H9 (cell line): Measurements from ENCODE around the gene CDK14. TPM values are rescaled to one million over a fixed set of nuclear protein-coding genes. Genes with fewer than 3 reads are reported as not detected.
"Not testable (repeated sequence)": the region's sequence is repeated elsewhere in the genome, so short reads cannot be mapped to it uniquely, and the experiment has no call there.

Source experiments
- DNase-seq: peaks from one replicate; pipeline ENCODE4 v3.0.0-alpha.2; 2017
- H2AFZ ChIP-seq: one replicate; pipeline ENCODE4 v1.6.1; 2013; ENCODE audit warnings: mild to moderate bottlenecking, low read length, control low read depth, moderate library complexity
- H2AK5ac ChIP-seq: 2 replicates; pipeline ENCODE4 v1.6.1; 2013; ENCODE audit warnings: low read length, control low read depth, mixed read lengths; ENCODE audit not compliant: insufficient read length
- H2BK120ac ChIP-seq: one replicate; pipeline ENCODE4 v1.6.1; 2013; ENCODE audit warnings: low read depth, mild to moderate bottlenecking, low read length, control low read depth, inconsistent platforms; ENCODE audit not compliant: poor library complexity, severe bottlenecking
- H2BK12ac ChIP-seq: 2 replicates; pipeline ENCODE4 v1.6.1; 2013; ENCODE audit warnings: low read length, control low read depth, mixed read lengths, low read depth; ENCODE audit not compliant: insufficient read length
- H2BK15ac ChIP-seq: 2 replicates; pipeline ENCODE4 v1.6.1; 2013; ENCODE audit warnings: low read depth, low read length, control low read depth
- H2BK20ac ChIP-seq: one replicate; pipeline ENCODE4 v1.6.1; 2013; ENCODE audit warnings: low read depth, mild to moderate bottlenecking, low read length, control low read depth, inconsistent platforms; ENCODE audit not compliant: poor library complexity, severe bottlenecking
- H2BK5ac ChIP-seq: 2 replicates; pipeline ENCODE4 v1.6.1; 2013; ENCODE audit warnings: low read length, control low read depth, mixed read lengths; ENCODE audit not compliant: insufficient read length
- H3K14ac ChIP-seq: 2 replicates; pipeline ENCODE4 v1.6.1; 2013; ENCODE audit warnings: low read length, control low read depth; ENCODE audit not compliant: insufficient read depth
- H3K18ac ChIP-seq: 2 replicates; pipeline ENCODE4 v1.6.1; 2013; ENCODE audit warnings: low read depth, mild to moderate bottlenecking, mixed read lengths, low read length, control low read depth; ENCODE audit not compliant: insufficient read length
- H3K23ac ChIP-seq: 2 replicates; pipeline ENCODE4 v1.6.1; 2013; ENCODE audit warnings: low read length, control low read depth, mixed read lengths, low read depth; ENCODE audit not compliant: insufficient read length
- H3K23me2 ChIP-seq: 2 replicates; pipeline ENCODE4 v1.6.1; 2013; ENCODE audit warnings: low read depth, mild to moderate bottlenecking, mixed read lengths, low read length, control low read depth; ENCODE audit not compliant: insufficient read length, poor library complexity, severe bottlenecking
- H3K27ac ChIP-seq: 2 replicates; pipeline ENCODE4 v1.5.1; 2013; ENCODE audit warnings: low read length, control low read depth, mixed read lengths, low read depth; ENCODE audit not compliant: insufficient read length
- H3K27me3 ChIP-seq: 2 replicates; pipeline ENCODE4 v1.6.1; 2013; ENCODE audit warnings: low read length, control low read depth, inconsistent platforms; ENCODE audit not compliant: insufficient read depth
- H3K4ac ChIP-seq: 2 replicates; pipeline ENCODE4 v1.6.1; 2013; ENCODE audit warnings: low read depth, mild to moderate bottlenecking, control low read depth, inconsistent platforms, low read length, moderate library complexity
- H3K4me1 ChIP-seq: 2 replicates; pipeline ENCODE4 v1.6.1; 2013; ENCODE audit warnings: low read length, control low read depth, inconsistent platforms; ENCODE audit not compliant: insufficient read depth
- H3K4me2 ChIP-seq: 2 replicates; pipeline ENCODE4 v1.6.1; 2013; ENCODE audit warnings: low read length, control low read depth, mixed read lengths; ENCODE audit not compliant: insufficient read length, insufficient read depth
- H3K56ac ChIP-seq: 2 replicates; pipeline ENCODE4 v1.6.1; 2013; ENCODE audit warnings: low read depth, mild to moderate bottlenecking, mixed read lengths, low read length, control low read depth; ENCODE audit not compliant: insufficient read length
- H3K79me1 ChIP-seq: 2 replicates; pipeline ENCODE4 v1.6.1; 2013; ENCODE audit warnings: low read depth, mild to moderate bottlenecking, moderate library complexity, low read length, control low read depth, inconsistent platforms; ENCODE audit not compliant: insufficient read depth, poor library complexity, severe bottlenecking
- H3K79me2 ChIP-seq: 2 replicates; pipeline ENCODE4 v1.6.1; 2013; ENCODE audit warnings: low read length, control low read depth, inconsistent platforms; ENCODE audit not compliant: insufficient read depth
- H3K9ac ChIP-seq: 2 replicates; pipeline ENCODE4 v1.6.1; 2013; ENCODE audit warnings: low read length, control low read depth, mixed read lengths; ENCODE audit not compliant: insufficient read length; ENCODE audit errors: extremely low read depth
- H3K9me3 ChIP-seq: one replicate; pipeline ENCODE4 v1.6.1; 2013; ENCODE audit warnings: low read depth, low read length, inconsistent platforms; ENCODE audit not compliant: control insufficient read depth
- H3T11ph ChIP-seq: one replicate; pipeline ENCODE4 v1.6.1; 2013; ENCODE audit warnings: mild to moderate bottlenecking, low read length, control low read depth, inconsistent platforms
- H4K20me1 ChIP-seq: one replicate; pipeline ENCODE4 v1.6.1; 2013; ENCODE audit not compliant: control insufficient read depth, insufficient read length, insufficient read depth
- H4K5ac ChIP-seq: 2 replicates; pipeline ENCODE4 v1.6.1; 2013; ENCODE audit warnings: low read depth, mild to moderate bottlenecking, mixed read lengths, low read length, control low read depth; ENCODE audit not compliant: insufficient read length
- H4K8ac ChIP-seq: replicated peaks from 2 replicates; pipeline ENCODE4 v1.6.1; 2013; ENCODE audit warnings: low read length, control low read depth, mixed read lengths, low read depth; ENCODE audit not compliant: insufficient read length
- H4K91ac ChIP-seq: 2 replicates; pipeline ENCODE4 v1.6.1; 2013; ENCODE audit warnings: low read depth, mild to moderate bottlenecking, moderate library complexity, mixed read lengths, low read length, control low read depth; ENCODE audit not compliant: insufficient read length
- H3K27ac Mint-ChIP-seq, 3 experiments: 2 replicates in 2 of 3; 3 replicates in 1 of 3; pipeline ENCODE4 v1.8.0; 2020 to 2021; ENCODE audit warnings: mixed read lengths in 3 of 3, mild to moderate bottlenecking in 1 of 3, moderate library complexity in 1 of 3
- H3K27me3 Mint-ChIP-seq: 2 replicates; pipeline ENCODE4 v1.8.0; 2021; ENCODE audit warnings: low read depth, mild to moderate bottlenecking, moderate library complexity, mixed read lengths
- H3K36me3 Mint-ChIP-seq, 3 experiments: 2 replicates in 2 of 3; 3 replicates in 1 of 3; pipeline ENCODE4 v1.8.0; 2020 to 2021; ENCODE audit warnings: low read depth in 3 of 3, mixed read lengths in 3 of 3; ENCODE audit not compliant: insufficient read depth in 1 of 3
- H3K4me1 Mint-ChIP-seq, 2 experiments: 2 replicates each; pipeline ENCODE4 v1.8.0; 2020; ENCODE audit warnings: mixed read lengths in 2 of 2
- H3K4me3 Mint-ChIP-seq, 2 experiments: 2 replicates in 1 of 2; 3 replicates in 1 of 2; pipeline ENCODE4 v1.8.0; 2020 to 2021; ENCODE audit warnings: mild to moderate bottlenecking in 2 of 2, mixed read lengths in 2 of 2, moderate library complexity in 1 of 2
- H3K9me3 Mint-ChIP-seq, 2 experiments: 2 replicates in 1 of 2; 3 replicates in 1 of 2; pipeline ENCODE4 v1.8.0; 2020; ENCODE audit warnings: mild to moderate bottlenecking in 2 of 2, mixed read lengths in 2 of 2, moderate library complexity in 1 of 2
- CTCF ChIP-seq: fragments of 200-600 bp; sonication (generic); conservative IDR thresholded peaks from 3 replicates; pipeline ENCODE4 v1.8.0; 2021; ENCODE audit warnings: antibody characterized with exemption, mild to moderate bottlenecking
- WGBS: extraction: QIAGEN DNeasy Blood & Tissue Kit; methylation state at CpG from one replicate; pipeline ENCODE4 v1.1.7; 2013; ENCODE audit warnings: missing lambda C conversion rate, low lambda C conversion rate, mixed read lengths; ENCODE audit not compliant: insufficient read length; ENCODE audit errors: extremely low coverage; 5-methylcytosine and 5-hydroxymethylcytosine counted together
- total RNA-seq: library from RNA; stranded (reverse); gene quantifications from 2 replicates; pipeline ENCODE4 v1.2.1, GENCODE V29; 2021

Gene CDK14
- total RNA-seq, 1 experiment from 2014 or later = 23.9 TPM

- Histone ChIP-seq H3K4me1 (peaks cover 3% of the 10 kb centered on the region; the same call in 1 of the 2 replicates), H4K20me1 (no peaks in the 10 kb centered on the region), H3K9me3 (no peaks in the 10 kb centered on the region), H3K4ac (no peak overlapping the region), H3K27ac (no peak overlapping the region), H2AFZ (no peak overlapping the region), H3K4me2 (no peak overlapping the region), H2AK5ac (no peak overlapping the region), H3K79me1 (no peaks in the 10 kb centered on the region), H3K9ac (no peak overlapping the region), H2BK120ac (no peak overlapping the region), H2BK12ac (no peak overlapping the region), H3T11ph (no peak overlapping the region), H3K23me2 (no peaks in the 10 kb centered on the region), H4K8ac (no peak overlapping the region), H2BK15ac (no peak overlapping the region), H4K5ac (no peak overlapping the region), H3K56ac (no peak overlapping the region), H2BK5ac (no peak overlapping the region), H3K18ac (no peak overlapping the region), H3K14ac (no peak overlapping the region), H4K91ac (no peak overlapping the region), H3K23ac (no peak overlapping the region), H3K27me3 (no peaks in the 10 kb centered on the region), H2BK20ac (no peak overlapping the region), H3K79me2 (no peaks in the 10 kb centered on the region)
- no peaks in the 10 kb centered on the region; a peak in 1 of 5 replicates for H3K9me3 Mint-ChIP-seq
- no peak overlapping the region for H3K4me3 Mint-ChIP-seq
- H3K27ac Mint-ChIP-seq = no peak overlapping the region
- peaks cover 20 to 25% of the 10 kb centered on the region in 2 experiments for H3K4me1 Mint-ChIP-seq
- H3K27me3 Mint-ChIP-seq = no peaks in the 10 kb centered on the region
- TF ChIP-seq CTCF = no peak
- DNase-seq = no peak
- peaks cover 4 to 7% (median 5%) of the 10 kb centered on the region in 3 experiments; a peak in 5 of 7 replicates for H3K36me3 Mint-ChIP-seq
Observed at GRCh38 chr7:90769036-90769435, 172.9 kb downstream of the CDK14 start.

- H3K4me1 ChIP-seq, H3K4ac ChIP-seq, H3K23ac ChIP-seq, H3K79me2 ChIP-seq, H2BK12ac ChIP-seq, H3K27ac Mint-ChIP-seq, H3K9ac ChIP-seq, H2BK15ac ChIP-seq, H4K8ac ChIP-seq, H2BK20ac ChIP-seq, DNase-seq, H3K4me2 ChIP-seq, H3K14ac ChIP-seq, H3K23me2 ChIP-seq, H2BK120ac ChIP-seq, H3K4me3 Mint-ChIP-seq, H3K27me3 Mint-ChIP-seq, H3K56ac ChIP-seq, H3K36me3 Mint-ChIP-seq, H2BK5ac ChIP-seq, H3T11ph ChIP-seq, H3K27ac ChIP-seq, H3K18ac ChIP-seq, H3K9me3 Mint-ChIP-seq, H3K79me1 ChIP-seq, H2AFZ ChIP-seq, H4K5ac ChIP-seq, H3K27me3 ChIP-seq, H3K9me3 ChIP-seq, H4K20me1 ChIP-seq, H4K91ac ChIP-seq, H2AK5ac ChIP-seq: not testable (repeated sequence)
- H3K4me1 Mint-ChIP-seq = peaks cover 14 to 20% of the 10 kb centered on the region in 2 experiments
- no CpG with 5 or more reads among the region's 5 CpGs for WGBS
Observed at GRCh38 chr7:90769566-90769965, 173.4 kb downstream of the CDK14 start.
